Measurements from ENCODE around the gene INHBC.

INHBC gene

GRCh38 chr12:57474862-57475261 is 40.3 kb downstream of the INHBC start:
- DNase-seq (ENCODE audit: low read depth in 1 of 2, low spot score in 1 of 2), result no peak
- Histone ChIP-seq H3K27me3 (ENCODE audit: insufficient read depth, poor library complexity, severe bottlenecking) (no peaks in the 10 kb centered on the region), H3K4me3 (replicated peaks; ENCODE audit: insufficient read depth, low read length) (no peak overlapping the region), H3K27ac (replicated peaks) (no peak overlapping the region)
- TF ChIP-seq GABPA (IDR thresholded peaks at IDR 0.05; ENCODE audit: low read depth) (no peak), SPI1 (IDR thresholded peaks at IDR 0.05; ENCODE audit: borderline replicate concordance, low read depth) (no peak), CTCF (IDR thresholded peaks at IDR 0.05; ENCODE audit: insufficient read depth, low read length) (no peak), POLR2AphosphoS5 (IDR thresholded peaks at IDR 0.05; ENCODE audit: low read depth) (no peak), REST (IDR thresholded peaks at IDR 0.05; ENCODE audit: insufficient replicate concordance, low read depth) (no peak)

GRCh38 chr12:57475271-57476161 is 40.9 kb downstream of the INHBC start:
- Histone ChIP-seq H3K4me3 (replicated peaks; ENCODE audit: insufficient read depth, low read length) (peak overlapping the region; percentile 62), H3K27ac (replicated peaks) (peak overlapping the region; percentile 90), H3K27me3 (ENCODE audit: insufficient read depth, poor library complexity, severe bottlenecking) (no peaks in the 10 kb centered on the region)
- no peak for TF ChIP-seq CTCF (IDR thresholded peaks at IDR 0.05; ENCODE audit: insufficient read depth, low read length)
- no peak for TF ChIP-seq GABPA (IDR thresholded peaks at IDR 0.05; ENCODE audit: low read depth)
- no peak for TF ChIP-seq POLR2AphosphoS5 (IDR thresholded peaks at IDR 0.05; ENCODE audit: low read depth)
- TF ChIP-seq REST (IDR thresholded peaks at IDR 0.05; ENCODE audit: insufficient replicate concordance, low read depth), result no peak
- no peak for TF ChIP-seq SPI1 (IDR thresholded peaks at IDR 0.05; ENCODE audit: borderline replicate concordance, low read depth)
- no peak for DNase-seq (ENCODE audit: low read depth in 1 of 2, low spot score in 1 of 2)

- peak overlapping the region; percentile 90 for H3K27ac ChIP-seq (replicated peaks)
- peak; percentile 57 to 78 for DNase-seq (ENCODE audit: low read depth in 1 of 2, low spot score in 1 of 2)
- TF ChIP-seq GABPA (IDR thresholded peaks at IDR 0.05; ENCODE audit: low read depth), result no peak
- peak; percentile 51 for TF ChIP-seq POLR2AphosphoS5 (IDR thresholded peaks at IDR 0.05; ENCODE audit: low read depth)
- TF ChIP-seq CTCF (IDR thresholded peaks at IDR 0.05; ENCODE audit: insufficient read depth, low read length), result peak; percentile 8
- H3K27me3 ChIP-seq (ENCODE audit: insufficient read depth, poor library complexity, severe bottlenecking), result no peaks in the 10 kb centered on the region
- peak overlapping the region; percentile 62 for H3K4me3 ChIP-seq (replicated peaks; ENCODE audit: insufficient read depth, low read length)
Observed at GRCh38 chr12:57476162-57476992, 41.8 kb downstream of the INHBC start.

Measured in HL-60 (cell line).